HG03108 (cell line): ENCODE measurements around the gene RAG1.
"Not testable (repeated sequence)": the region's sequence is repeated elsewhere in the genome, so short reads cannot be mapped to it uniquely, and the experiment has no call there.

Source experiments
- ATAC-seq: cut with Tn5 transposase; IDR thresholded peaks from one replicate; pipeline ENCODE4 v1.9.1; 2021; ENCODE audit warnings: moderate library complexity; ENCODE audit not compliant: unreplicated experiment

The RAG1 gene

DNA sequence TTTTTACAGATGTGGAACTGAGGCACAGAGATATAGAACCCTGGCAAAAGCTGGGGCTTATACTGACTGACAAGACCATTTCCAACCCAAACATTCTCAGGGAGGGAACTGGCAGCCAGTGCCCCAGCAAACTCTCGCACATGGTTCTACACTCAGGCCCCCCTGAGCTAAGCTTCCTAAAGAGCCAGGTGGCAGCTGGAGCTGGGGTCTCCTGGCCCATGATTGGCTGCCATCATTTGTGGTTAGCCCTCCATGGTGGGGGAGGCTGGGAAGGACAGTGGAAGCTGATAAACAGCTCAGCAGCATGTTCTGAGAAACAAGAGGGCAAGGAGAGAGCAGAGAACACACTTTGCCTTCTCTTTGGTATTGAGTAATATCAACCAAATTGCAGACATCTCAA, at the start of gene RAG1:
Gene RAG1, plus strand, starts transcription at position 314 of the 400 bp plus-strand sequence. CDS start 5,298 bp downstream, outside the sequence.
- ATAC-seq, result no peak

DNA sequence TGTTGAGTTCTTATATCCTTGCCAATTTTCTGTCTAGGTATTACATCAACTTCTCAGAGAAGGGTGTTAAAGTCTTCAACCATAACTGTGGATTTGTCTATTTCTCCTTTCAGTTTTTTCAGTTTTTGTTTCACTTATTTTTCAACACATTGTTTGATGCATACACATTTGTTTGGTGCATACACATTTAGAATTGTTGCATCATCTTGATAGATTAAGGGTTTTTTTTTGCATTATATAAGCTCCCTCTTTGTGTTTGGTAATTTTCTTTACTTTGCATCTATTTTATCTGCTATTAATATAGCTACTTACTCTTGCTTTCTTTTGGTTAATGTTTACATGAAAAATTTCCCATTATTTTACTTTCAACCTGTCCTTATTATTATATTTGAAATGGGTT, 37.0 kb upstream of the RAG1 start:
- ATAC-seq, result no peak

DNA sequence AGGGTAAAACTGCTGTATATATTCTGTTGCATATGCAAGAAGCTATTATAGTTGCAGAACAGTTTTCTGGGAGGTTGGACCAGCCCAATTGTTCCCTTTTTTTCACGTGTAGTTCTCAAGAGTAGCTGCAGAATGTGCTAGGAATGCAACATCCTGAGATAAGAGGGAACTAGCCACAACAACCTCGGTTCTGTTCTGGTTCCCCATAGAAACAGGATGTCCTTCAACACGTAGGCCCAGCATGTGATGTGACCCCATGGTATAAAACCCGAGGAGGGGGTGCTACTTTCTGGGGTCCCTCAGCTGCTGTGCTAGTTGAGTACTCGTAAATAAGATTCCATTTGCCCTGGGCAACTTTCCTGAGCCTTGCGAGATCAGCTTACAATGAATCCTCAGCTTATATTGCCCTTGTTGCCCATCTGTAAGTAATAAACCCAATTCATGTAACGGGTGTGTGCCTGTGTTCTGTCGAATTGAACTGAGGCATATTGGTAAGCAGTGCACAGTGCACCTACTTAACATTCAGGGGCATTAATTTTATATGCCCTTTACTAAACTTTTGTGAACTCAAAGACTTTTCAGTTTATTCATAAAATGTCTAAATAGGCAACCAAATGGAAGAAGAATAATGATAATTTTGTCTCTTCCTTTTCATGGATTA, 34.7 kb upstream of the RAG1 start:
- ATAC-seq, result no peak

DNA sequence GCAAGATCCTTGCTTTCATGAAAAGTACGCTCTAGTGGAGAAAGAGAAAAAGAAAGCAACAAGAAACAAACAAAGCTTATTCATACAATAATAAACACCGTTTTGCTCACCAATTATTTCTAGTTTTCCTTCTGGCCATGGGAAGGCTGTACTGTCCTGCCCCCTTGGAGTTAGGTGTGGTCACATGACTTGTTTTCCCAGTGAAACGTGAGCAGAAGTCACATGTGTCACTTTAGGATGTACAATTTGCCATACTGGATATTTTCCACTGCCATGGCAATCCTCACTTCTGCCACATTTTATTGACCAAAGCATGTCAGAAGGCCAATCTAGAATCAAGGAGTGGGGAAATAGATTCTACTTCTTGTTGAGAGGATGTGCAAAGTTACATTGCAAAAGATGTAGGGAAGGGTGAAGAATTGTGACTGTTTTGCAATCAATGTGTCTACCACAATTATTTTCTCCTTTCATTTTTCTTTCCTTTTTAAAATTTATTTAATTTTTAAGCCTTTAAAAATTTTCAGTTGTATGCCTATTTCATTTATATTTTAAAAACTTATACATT, 33.4 kb upstream of the RAG1 start:
- no peak for ATAC-seq

DNA sequence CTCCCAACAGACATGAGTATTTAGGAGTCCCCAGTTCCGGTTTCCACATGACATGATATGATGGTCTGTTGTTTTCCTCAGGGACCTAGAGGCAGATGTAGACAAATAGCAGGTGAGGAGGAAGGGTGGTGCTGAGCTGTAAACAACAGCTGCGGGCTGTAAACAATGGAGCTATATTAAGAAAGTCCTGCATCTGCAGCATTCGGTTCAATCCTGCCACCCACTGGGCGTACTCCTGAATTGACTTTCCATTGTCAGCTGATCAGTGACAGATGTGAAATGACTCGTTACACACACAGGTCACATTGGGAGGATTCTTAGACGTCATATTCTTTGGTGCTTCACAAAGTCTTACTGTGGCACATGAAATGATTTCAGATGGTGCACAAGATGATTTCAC, 26.8 kb upstream of the RAG1 start:
- peak; percentile 98 for ATAC-seq

DNA sequence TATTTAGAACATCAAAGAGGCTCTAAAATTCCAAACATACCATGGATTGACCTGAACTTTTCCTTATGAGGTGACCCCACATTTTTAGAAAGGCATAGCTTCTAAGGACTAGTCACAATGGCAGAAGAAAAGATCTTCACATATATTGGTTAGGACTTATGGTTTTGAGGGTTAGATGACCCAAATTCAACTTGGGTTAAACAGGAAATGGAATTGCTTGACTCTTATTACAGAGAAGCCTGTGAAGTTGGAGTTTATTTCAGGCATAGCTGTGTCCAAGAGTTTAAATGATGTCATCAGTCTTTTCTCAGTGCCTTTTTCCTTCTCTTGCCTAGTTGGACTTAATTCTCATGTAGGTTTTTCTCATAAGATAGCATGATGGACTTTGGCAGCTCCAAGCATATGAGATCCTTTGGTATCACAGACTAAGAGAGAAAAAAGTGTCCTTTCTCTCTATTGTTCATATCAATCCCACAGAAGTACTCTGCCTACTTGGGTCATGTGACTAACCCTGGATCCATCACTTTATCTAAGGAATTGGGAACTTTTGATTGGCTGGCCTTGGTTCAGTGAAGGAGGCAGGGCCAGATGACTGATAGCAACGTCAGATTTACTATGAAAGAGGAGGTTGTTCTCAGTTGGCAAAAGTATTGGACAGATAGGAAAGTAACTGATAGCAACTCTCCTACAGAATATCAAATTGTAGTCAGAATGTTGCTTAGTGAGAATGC, 17.3 kb upstream of the RAG1 start:
- ATAC-seq, result no peak

DNA sequence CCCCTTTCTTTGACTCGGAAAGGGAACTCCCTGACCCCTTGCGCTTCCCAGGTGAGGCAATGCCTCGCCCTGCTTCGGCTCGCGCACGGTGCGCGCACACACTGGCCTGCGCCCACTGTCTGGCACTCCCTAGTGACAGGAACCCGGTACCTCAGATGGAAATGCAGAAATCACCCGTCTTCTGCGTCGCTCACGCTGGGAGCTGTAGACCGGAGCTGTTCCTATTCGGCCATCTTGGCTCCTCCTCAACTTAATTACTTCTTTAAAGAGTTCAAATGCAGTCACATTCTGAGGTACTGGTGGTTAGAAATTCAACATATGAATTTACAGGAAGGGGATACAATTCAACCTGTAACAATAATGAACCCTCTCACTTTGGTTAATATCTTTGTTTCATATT, 10.4 kb upstream of the RAG1 start:
- not testable (repeated sequence) for ATAC-seq

DNA sequence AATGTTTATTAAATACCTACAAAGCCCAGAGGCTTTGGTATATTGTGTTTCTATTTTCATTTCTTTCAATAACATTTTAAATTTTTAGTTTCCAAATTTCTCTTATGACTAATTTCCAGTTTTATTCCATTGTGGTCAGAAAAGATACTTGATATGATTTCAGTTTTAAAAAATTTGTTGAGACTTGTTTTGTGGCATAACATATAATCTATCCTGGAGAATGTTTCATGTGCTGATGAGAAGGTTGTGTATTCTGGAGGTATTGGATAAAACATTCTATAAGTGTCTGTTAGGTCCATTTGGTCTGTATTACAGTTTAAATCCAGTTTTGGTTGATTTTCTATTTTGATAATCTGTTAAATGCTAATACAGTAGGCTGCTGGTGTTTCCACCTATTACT, 9.8 kb upstream of the RAG1 start:
- ATAC-seq, result no peak

DNA sequence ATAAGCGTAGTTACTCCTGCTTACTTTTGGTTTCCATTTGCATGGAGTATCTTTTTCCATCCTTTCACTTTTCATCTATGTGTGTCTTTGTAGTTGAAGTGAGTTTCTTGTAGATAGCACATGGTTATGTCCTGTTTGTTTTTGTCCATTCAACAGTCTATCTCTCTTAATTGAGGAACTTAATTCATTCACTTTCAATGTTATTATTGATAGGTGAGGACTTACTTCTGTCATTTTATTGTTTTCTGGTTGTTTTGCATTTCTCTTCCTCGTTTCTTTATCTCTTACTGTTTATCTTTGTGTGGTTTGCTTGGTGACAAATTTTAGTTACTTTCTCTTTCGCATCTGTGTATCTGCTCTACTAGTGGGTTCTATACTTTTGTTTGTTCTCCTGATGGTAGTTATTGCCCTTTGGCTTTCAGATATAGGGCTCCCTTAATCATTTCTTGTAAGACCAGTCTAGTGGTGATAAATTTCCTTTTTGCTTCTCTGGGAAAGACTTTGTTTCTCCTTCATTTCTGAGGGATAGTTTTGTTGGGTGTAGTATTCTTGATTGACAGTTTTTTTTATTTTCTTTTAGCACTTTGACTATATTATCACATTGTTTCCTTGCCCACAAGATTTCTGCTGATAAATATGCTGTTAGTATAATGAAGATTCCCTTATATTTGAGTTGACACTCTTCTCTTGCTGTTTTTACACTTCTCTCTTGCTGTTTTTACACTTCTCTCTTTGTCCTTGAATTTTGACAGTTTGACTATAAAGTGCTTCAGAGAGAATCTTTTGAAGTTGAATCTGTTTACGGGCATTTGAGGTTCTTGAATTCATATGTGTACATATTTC, 9.0 kb upstream of the RAG1 start:
- ATAC-seq, result peak; percentile 74

DNA sequence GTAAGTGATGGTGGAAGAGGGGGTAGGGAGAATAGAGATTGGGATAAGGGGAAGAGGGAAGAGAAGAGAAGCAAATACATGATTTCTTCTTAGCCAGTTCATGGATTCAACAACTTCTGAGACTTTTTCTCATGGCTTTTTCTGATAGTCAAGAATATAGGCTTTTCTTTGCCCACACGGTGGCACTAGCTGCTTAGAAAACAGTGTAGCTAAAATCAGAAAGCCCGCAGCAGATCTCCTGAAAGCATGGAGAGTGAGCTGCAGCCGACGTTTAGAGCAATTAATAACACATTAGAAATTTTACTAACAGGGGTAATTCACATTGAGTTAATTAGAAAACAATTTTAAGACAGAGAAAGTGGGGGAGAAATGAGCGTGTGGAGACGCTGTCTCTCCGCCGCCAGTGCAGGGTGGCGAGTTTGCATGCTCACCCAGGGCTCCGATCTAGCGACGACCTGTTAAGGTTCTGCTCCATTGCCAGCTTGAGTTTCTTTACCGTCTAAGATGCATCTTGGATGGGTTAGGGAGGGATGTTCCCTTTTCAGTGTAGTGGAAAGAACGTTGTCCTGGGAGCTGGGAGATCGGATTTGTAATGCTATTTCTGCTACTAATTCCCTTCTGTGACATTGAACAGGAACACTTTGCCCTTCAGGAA, 3.3 kb upstream of the RAG1 start:
- peak; percentile 64 for ATAC-seq

DNA sequence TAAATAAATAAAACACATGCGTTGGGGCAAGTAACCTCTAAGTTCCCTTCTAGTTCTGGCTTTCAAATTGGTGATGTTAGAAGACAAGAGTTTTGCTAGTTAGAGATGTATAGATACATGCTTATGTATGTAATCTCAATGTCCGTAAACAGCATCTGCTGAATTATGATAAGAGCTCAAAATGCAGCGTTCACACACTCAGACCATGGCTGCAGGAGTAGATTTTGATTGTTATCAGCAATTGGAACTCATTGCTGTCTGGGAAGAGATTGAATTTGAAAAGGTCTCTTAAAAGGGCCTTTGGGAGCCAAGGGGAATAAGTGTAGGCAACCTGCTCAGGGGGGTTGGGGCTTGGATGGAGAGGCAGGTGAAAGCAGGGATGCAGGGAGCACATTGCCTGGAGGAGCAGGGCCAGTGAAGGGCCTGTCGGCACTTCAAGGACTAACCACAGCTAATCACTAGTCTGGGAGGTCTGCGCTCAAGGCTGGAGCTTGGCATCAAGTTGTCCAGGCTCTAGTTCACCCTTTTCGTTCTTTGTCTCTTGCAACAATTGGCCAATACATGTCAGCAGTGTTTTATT, 2.7 kb upstream of the RAG1 start:
- ATAC-seq, result no peak

DNA sequence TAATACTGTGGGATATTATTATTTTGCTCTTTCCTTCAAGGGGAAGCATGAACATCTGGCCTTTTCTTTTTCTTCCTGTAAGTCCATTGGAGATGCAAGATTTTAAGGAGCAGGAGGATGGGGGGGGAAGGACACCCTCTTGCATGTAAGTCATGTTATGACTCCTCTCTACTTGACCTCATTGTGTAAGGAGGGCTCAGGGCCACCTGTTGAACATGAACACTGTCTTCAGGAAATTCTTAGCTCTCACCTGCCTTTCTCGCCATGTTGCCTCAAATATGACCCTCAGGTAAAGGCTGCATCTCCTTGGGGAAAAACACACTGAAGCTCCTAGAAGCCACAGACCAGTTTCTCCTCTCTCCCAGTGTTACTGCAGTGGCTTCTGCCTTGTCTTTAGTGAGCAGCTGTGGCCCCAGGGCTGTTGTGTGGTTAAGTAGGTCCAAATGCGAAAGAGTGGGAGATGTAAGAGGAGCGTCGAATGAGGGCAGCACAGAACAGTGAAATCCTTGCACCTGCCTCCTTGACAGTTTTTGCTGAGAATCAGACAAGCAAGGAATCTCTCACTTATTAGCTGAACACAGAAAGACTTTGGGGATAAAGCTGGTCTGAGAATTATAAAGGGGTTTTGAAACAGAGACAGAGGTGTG, 1.3 kb upstream of the RAG1 start:
- no peak for ATAC-seq

DNA sequence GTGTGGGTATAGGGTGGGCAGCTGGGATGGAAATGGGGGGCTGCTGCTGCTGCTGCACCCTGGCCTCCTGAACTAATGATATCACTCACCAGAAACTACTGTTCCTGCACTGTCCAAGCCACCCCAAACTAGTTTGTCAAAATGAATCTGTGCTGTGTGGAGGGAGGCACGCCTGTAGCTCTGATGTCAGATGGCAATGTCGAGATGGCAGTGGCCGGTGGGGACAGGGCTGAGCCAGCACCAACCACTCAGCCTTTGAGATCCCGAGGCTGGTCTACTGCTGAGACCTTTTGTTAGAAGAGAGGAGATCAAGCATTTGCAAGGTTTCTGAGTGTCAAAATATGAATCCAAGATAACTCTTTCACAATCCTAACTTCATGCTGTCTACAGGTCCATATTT, 1.3 kb downstream of the RAG1 start:
- ATAC-seq, result no peak

DNA sequence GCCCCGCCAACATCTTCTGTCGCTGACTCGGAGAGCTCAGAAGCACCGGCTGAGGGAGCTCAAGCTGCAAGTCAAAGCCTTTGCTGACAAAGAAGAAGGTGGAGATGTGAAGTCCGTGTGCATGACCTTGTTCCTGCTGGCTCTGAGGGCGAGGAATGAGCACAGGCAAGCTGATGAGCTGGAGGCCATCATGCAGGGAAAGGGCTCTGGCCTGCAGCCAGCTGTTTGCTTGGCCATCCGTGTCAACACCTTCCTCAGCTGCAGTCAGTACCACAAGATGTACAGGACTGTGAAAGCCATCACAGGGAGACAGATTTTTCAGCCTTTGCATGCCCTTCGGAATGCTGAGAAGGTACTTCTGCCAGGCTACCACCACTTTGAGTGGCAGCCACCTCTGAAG, 6.7 kb downstream of the RAG1 start:
- no peak for ATAC-seq

DNA sequence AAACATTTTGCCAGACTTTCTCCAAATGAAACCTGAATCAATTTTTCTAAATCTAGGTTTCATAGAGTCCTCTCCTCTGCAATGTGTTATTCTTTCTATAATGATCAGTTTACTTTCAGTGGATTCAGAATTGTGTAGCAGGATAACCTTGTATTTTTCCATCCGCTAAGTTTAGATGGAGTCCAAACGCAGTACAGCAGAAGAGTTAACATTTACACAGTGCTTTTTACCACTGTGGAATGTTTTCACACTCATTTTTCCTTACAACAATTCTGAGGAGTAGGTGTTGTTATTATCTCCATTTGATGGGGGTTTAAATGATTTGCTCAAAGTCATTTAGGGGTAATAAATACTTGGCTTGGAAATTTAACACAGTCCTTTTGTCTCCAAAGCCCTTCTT, 9.6 kb downstream of the RAG1 start:
- ATAC-seq, result no peak

DNA sequence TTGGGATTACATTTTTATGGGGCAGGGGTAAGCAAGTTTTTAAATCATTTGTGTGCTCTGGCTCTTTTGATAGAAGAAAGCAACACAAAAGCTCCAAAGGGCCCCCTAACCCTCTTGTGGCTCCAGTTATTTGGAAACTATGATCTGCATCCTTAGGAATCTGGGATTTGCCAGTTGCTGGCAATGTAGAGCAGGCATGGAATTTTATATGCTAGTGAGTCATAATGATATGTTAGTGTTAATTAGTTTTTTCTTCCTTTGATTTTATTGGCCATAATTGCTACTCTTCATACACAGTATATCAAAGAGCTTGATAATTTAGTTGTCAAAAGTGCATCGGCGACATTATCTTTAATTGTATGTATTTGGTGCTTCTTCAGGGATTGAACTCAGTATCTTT, 10.1 kb downstream of the RAG1 start:
- no peak for ATAC-seq

DNA sequence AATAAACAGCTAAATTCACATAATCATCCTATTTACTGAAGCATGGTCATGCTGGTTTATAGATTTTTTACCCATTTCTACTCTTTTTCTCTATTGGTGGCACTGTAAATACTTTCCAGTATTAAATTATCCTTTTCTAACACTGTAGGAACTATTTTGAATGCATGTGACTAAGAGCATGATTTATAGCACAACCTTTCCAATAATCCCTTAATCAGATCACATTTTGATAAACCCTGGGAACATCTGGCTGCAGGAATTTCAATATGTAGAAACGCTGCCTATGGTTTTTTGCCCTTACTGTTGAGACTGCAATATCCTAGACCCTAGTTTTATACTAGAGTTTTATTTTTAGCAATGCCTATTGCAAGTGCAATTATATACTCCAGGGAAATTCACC, 10.7 kb downstream of the RAG1 start:
- ATAC-seq, result no peak

DNA sequence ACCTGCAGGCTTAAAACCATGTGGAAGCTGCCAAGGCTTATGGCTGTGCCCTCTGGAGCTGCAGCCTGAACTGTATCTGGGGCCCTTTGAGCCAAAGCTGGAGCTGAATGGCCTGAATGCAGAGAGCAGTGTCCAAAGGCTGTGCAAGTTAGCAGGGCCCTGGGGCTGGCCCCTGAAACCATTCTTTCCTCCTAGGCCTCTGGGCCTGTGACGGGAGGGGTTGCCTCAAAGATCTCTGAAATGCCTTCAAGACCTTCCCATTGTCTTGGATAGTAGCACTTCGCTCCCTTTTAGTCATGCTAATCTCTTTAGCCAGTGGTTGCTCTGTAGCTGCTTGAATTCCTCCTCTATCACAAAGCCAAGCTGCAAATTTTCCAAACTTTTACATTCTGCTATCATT, 13.7 kb downstream of the RAG1 start:
- no peak for ATAC-seq

DNA sequence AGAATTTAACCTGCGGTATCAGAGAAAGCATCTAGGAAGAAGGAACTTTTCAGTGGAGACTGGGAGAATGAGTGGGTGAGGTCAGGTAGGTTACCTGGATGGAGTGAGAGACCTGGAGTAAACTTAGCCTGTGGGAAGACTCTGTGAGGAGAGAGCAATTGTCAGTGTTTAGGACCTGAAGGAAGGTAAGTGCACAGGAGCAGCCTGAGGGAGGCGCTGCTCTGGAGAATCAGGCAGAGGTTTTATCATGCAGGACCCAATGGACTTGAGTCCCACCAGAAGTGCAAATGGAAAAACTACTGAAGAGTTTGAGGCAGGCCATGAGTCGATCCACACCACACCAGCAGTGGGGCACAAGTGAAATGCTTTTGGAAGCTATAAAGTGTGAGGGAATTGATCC, 15.9 kb downstream of the RAG1 start:
- no peak for ATAC-seq

DNA sequence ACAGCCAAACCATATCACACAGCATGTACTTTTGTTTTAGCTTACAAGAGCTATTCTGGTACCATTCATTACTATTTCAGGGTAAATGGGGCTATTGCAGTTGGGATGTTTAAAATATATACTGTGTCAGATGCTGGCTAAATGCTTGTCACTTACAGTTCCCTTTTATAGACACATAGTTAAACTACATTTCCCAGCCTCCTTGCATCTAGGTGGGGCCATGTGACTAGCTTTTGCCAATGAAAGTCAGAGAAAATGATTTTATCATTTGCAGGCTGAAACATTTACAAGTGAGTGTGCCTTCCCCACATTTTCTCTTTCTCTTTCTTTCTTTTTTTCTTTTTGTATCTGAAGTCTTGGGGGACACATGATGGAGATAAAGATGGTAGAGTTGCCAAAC, 18.7 kb downstream of the RAG1 start:
- no peak for ATAC-seq
